Stimulated activated naive CD4-positive, alpha-beta T cell (primary cell): Measurements from ENCODE around the gene OSBPL1A.
A peak's percentile ranks its signal among the peaks of the same experiment; 100 is the strongest.

Source experiments
- DNase-seq, 6 experiments: peaks; one replicate each; lab custom pipeline; 2025; lab: John Stamatoyannopoulos, UW

The OSBPL1A gene

GRCh38 chr18:24397694-24398368, at the start of gene OSBPL1A:
Gene OSBPL1A, minus strand, starts transcription at chr18:24397824. Its CDS starts 20,291 bp downstream, at chr18:24377533.
- peak; percentile 52 to 78 (median 72) for DNase-seq

GRCh38 chr18:24446953-24447538, 49.4 kb upstream of the OSBPL1A start:
- no peak for DNase-seq

GRCh38 chr18:24446453-24446852, 48.8 kb upstream of the OSBPL1A start:
- DNase-seq, result no peak

- no peak for DNase-seq
Observed at GRCh38 chr18:24443870-24444269, 46.2 kb upstream of the OSBPL1A start.

GRCh38 chr18:24436939-24437338, 39.3 kb upstream of the OSBPL1A start:
- DNase-seq, result no peak

- no peak for DNase-seq
Observed at GRCh38 chr18:24432618-24433017, 35.0 kb upstream of the OSBPL1A start.

GRCh38 chr18:24429188-24429587, 31.6 kb upstream of the OSBPL1A start:
- DNase-seq, result no peak

- DNase-seq, result no peak
Observed at GRCh38 chr18:24428709-24429108, 31.1 kb upstream of the OSBPL1A start.

GRCh38 chr18:24427484-24427883, 29.9 kb upstream of the OSBPL1A start:
- no peak for DNase-seq

GRCh38 chr18:24426398-24427294, 29.0 kb upstream of the OSBPL1A start, which contains the start of gene IMPACT:
Gene IMPACT, plus strand, starts transcription at chr18:24426670. Its CDS starts 87 bp downstream, at chr18:24426757.
- DNase-seq, result peak; percentile 57 to 80 (median 62)

- DNase-seq, result no peak
Observed at GRCh38 chr18:24426073-24426397, 28.4 kb upstream of the OSBPL1A start.

GRCh38 chr18:24421831-24422230, 24.2 kb upstream of the OSBPL1A start:
- no peak for DNase-seq

GRCh38 chr18:24420551-24420950, 22.9 kb upstream of the OSBPL1A start:
- no peak for DNase-seq

- DNase-seq, result no peak
Observed at GRCh38 chr18:24417480-24417879, 19.9 kb upstream of the OSBPL1A start.

- no peak for DNase-seq
Observed at GRCh38 chr18:24414349-24415003, 16.9 kb upstream of the OSBPL1A start.

GRCh38 chr18:24413148-24413547, 15.5 kb upstream of the OSBPL1A start:
- DNase-seq, result no peak

GRCh38 chr18:24408496-24408895, 10.9 kb upstream of the OSBPL1A start:
- DNase-seq, result no peak

GRCh38 chr18:24404591-24404990, 7.0 kb upstream of the OSBPL1A start:
- no peak for DNase-seq

- DNase-seq, result no peak
Observed at GRCh38 chr18:24403076-24403475, 5.5 kb upstream of the OSBPL1A start.

- no peak for DNase-seq
Observed at GRCh38 chr18:24402209-24402785, 4.7 kb upstream of the OSBPL1A start.

GRCh38 chr18:24400587-24400986, 3.0 kb upstream of the OSBPL1A start:
- DNase-seq, result no peak

GRCh38 chr18:24398540-24398939, 916 bp upstream of the OSBPL1A start:
- DNase-seq, result no peak
